HG03342 (cell line): ENCODE data around the gene DRG1.
"Not testable (repeated sequence)": the region's sequence is repeated elsewhere in the genome, so short reads cannot be mapped to it uniquely, and the experiment has no call there.

Source experiments
- ATAC-seq: cut with Tn5 transposase; IDR thresholded peaks from one replicate; pipeline ENCODE4 v1.9.1; 2021; ENCODE audit warnings: mild to moderate bottlenecking, moderate library complexity; ENCODE audit not compliant: unreplicated experiment

Gene DRG1

GRCh38 chr22:31442768-31443489, 43.5 kb downstream of the DRG1 start:
- no peak for ATAC-seq

DNA sequence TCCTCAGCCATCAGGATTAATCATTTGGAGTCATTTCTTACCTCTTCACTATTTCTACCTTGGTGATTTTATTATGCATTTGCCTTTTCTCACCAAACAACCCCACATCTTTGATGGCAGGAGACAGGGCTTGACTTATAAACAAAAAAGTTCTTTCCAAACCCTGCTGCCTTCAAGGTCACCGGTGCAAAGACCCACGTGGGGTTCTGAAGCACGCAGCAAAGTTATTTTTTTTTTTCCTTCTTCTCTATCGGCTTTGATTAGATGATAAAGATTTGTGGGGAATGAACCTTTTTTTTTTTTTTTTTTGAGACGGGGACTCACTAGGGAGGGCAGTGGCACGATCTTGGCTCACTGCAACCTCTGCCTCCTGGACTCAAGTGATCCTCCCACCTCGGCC, 44.1 kb downstream of the DRG1 start:
- ATAC-seq, result no peak

GRCh38 chr22:31445642-31446041, 46.2 kb downstream of the DRG1 start:
- no peak for ATAC-seq

GRCh38 chr22:31446208-31446607, 46.8 kb downstream of the DRG1 start:
- no peak for ATAC-seq

DNA sequence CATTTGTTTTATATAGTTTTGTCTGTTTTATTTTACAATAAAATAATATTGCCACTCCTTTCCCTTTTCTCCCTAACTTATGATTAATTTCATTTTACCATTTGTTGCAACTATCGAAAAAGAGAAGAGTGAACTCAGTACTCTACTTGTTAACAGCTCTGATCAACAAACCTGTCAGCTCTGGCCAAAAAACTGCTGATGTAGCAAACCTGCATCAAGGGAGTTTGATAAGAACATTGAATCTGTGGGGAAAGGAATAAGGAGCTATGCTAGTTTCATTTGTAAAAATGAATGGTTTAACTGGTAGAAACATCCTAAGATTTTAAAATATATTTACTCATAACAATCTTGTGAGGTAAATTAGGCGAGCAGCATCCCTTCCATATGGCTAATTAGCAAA, 47.4 kb downstream of the DRG1 start:
- ATAC-seq, result no peak

- no peak for ATAC-seq
Observed at GRCh38 chr22:31447337-31447736, 47.9 kb downstream of the DRG1 start.

- ATAC-seq, result no peak
Observed at GRCh38 chr22:31448382-31448781, 49.0 kb downstream of the DRG1 start.

- ATAC-seq, result no peak
Observed at GRCh38 chr22:31449506-31449905, 50.1 kb downstream of the DRG1 start.

- ATAC-seq, result no peak
Observed at GRCh38 chr22:31451709-31452571, 52.5 kb downstream of the DRG1 start.

GRCh38 chr22:31461699-31462098, 62.3 kb downstream of the DRG1 start:
- ATAC-seq, result no peak

- ATAC-seq, result no peak
Observed at GRCh38 chr22:31465307-31465706, 65.9 kb downstream of the DRG1 start.

DNA sequence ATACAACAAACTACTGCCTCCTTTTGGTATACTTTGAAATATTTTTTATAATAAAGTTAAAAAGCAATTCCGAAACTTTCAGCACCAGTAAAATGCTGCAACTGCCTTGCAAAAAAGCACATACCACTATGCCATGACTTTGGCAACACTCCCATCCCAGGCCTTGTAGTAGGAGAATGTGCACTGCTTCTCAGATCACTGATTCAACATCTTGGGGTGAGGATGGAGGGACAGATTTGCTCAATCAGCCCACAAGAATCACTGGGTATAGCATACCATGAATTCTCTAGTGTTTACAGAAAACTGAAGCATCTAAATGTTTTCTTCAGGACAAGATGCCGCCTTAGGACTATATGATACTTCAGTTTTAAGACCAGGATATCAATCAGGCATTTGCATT, 75.3 kb downstream of the DRG1 start:
- no peak for ATAC-seq

DNA sequence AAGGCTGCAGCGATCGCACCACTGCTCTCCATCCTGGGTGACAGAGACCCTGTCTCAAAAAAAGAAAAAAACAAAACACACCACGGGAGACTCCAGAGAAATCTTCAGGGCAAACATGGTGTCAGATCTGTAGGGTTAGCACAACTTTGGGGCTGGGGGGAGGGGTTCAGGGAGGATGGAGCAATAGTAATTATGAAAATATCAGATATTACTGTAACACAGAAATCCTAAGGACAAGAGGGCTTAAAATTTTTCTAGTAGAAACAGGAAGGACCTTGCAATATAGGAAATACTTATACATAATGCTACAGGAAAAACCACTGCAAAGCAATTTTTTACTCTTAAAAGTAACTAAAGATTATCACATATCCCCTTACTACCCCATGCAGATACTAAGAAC, 76.4 kb downstream of the DRG1 start:
- ATAC-seq, result no peak

DNA sequence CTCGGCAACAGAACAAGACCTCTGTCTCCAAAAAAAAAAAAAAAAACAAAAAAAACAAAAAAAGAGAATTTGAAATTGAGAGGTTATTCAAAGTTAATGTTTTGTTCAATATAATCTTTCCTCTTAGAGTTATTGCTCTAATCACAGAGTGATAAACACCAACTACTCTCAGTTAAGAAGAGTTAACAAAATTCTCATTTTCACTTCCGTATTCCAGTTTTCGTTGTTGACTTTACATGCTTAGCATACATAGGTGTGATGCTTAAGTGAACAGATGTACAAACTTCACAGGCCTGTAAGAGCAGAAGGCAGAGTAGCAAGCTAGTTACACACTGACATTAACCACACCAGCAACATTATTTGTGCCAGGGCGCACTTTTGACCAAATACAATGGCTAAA, 77.9 kb downstream of the DRG1 start:
- ATAC-seq, result no peak

GRCh38 chr22:31481129-31481528, 81.7 kb downstream of the DRG1 start:
- ATAC-seq, result no peak

DNA sequence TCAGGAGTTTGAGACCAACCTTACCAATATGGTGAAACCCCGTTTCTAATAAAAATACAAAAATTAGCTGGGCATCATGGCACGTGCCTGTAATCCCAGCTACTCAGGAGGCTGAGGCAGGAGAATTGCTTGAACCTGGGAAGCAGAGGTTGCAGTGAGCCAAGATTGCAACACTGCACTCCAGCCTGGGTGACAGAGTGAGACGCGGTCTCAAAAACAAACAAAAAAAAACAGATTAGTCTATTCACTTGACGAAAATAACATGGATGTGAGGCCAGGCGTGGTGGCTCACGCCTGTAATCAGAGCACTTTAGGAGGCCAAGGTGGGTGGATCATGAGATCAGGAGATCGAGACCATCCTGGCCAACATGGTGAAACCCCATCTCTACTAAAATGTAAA, 83.1 kb downstream of the DRG1 start:
- ATAC-seq, result not testable (repeated sequence)
